ENCODE results near the gene RAG2. TPM values are rescaled to one million over a fixed set of nuclear protein-coding genes. Genes with fewer than 3 reads are reported as not detected.
A peak's percentile ranks its signal among the peaks of the same experiment; 100 is the strongest.
"Not testable (repeated sequence)": the region's sequence is repeated elsewhere in the genome, so short reads cannot be mapped to it uniquely, and the experiment has no call there.

The RAG2 gene
- total and polyA plus RNA-seq, 10 of the 15 experiments (the other 5 are each of a cell fraction or from before 2014, with no cell fraction given): not detected

DNA sequence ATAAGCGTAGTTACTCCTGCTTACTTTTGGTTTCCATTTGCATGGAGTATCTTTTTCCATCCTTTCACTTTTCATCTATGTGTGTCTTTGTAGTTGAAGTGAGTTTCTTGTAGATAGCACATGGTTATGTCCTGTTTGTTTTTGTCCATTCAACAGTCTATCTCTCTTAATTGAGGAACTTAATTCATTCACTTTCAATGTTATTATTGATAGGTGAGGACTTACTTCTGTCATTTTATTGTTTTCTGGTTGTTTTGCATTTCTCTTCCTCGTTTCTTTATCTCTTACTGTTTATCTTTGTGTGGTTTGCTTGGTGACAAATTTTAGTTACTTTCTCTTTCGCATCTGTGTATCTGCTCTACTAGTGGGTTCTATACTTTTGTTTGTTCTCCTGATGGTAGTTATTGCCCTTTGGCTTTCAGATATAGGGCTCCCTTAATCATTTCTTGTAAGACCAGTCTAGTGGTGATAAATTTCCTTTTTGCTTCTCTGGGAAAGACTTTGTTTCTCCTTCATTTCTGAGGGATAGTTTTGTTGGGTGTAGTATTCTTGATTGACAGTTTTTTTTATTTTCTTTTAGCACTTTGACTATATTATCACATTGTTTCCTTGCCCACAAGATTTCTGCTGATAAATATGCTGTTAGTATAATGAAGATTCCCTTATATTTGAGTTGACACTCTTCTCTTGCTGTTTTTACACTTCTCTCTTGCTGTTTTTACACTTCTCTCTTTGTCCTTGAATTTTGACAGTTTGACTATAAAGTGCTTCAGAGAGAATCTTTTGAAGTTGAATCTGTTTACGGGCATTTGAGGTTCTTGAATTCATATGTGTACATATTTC, 39.2 kb downstream of the RAG2 start:
- ChIA-PET RAD21 (ENCODE audit: unreplicated experiment) (no interaction called here), POLR2A (no interaction called here), CTCF (no interaction called here), SMC1A (ENCODE audit: uncharacterized antibody, unreplicated experiment) (interaction anchor here (1.0 kb wide), 1 partner anchor 18 kb away, joined by 4 read pairs; no protein-coding TSS in a partner anchor)
- in situ Hi-C loops (cut with MboI) (no loop called here), intact Hi-C loops (cut with micrococcal nuclease; ENCODE audit: unreplicated experiment) (no loop called here)
- Histone ChIP-seq H4K20me1 (ENCODE audit: control insufficient read depth, insufficient read depth) (no peaks in the 10 kb centered on the region), H3K27me3 (replicated peaks in 1 of 2; ENCODE audit: control insufficient read depth in 2 of 2, insufficient read depth in 2 of 2, low read length in 1 of 2) (no peaks in the 10 kb centered on the region), H3K36me3 (ENCODE audit: control insufficient read depth in 2 of 2, insufficient read depth in 2 of 2, low read length in 1 of 2) (no peaks in the 10 kb centered on the region), H3K9ac (ENCODE audit: control insufficient read depth, insufficient read depth, low read length) (no peak overlapping the region), H3K9me3 (replicated peaks; ENCODE audit: control insufficient read depth, insufficient read depth, low read length) (no peaks in the 10 kb centered on the region; the same call in 2 of the 3 replicates), H3K4me2 (ENCODE audit: control insufficient read depth, insufficient read depth) (peak overlapping the region; percentile 42; the same call in 1 of the 2 replicates), H3K4me1 (ENCODE audit: control insufficient read depth, insufficient read depth, low read length) (no peaks in the 10 kb centered on the region), H3K4me3 (peak overlapping the region; percentile 29; the same call in 1 of the 2 replicates), H3K79me2 (ENCODE audit: control insufficient read depth, insufficient read depth, low read length) (no peaks in the 10 kb centered on the region), H3K27ac (ENCODE audit: control insufficient read depth, insufficient read depth) (no peak overlapping the region), H2AFZ (ENCODE audit: control insufficient read depth, low read depth, low read length) (peak overlapping the region; percentile 80)
- no TSS peak for BruUV-seq (replicated peaks)
- ATAC-seq (peak; percentile 88), FAIRE-seq (no peak), DNase-seq (ENCODE audit: low read depth, low spot score) (peak; percentile 4)
- TF ChIP-seq, protein P1, sequence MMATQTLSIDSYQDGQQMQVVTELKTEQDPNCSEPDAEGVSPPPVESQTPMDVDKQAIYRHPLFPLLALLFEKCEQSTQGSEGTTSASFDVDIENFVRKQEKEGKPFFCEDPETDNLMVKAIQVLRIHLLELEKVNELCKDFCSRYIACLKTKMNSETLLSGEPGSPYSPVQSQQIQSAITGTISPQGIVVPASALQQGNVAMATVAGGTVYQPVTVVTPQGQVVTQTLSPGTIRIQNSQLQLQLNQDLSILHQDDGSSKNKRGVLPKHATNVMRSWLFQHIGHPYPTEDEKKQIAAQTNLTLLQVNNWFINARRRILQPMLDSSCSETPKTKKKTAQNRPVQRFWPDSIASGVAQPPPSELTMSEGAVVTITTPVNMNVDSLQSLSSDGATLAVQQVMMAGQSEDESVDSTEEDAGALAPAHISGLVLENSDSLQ (IDR thresholded peaks at IDR 0.05): peak; percentile 49; the same call in 1 of the 2 replicates
- TF ChIP-seq POLR2AphosphoS5 (IDR thresholded peaks at IDR 0.05; ENCODE audit: low read length): no peak
- 25% methylated on average over 4 of the region's 4 CpGs for WGBS (ENCODE audit: insufficient coverage, insufficient replicate concordance, low lambda C conversion rate, missing lambda C conversion rate)

GRCh38 chr11:36557991-36558390, 40.0 kb downstream of the RAG2 start:
- intact Hi-C loops (cut with micrococcal nuclease; ENCODE audit: unreplicated experiment) (no loop called here), in situ Hi-C loops (cut with MboI) (no loop called here)
- H3K27ac ChIP-seq (ENCODE audit: control insufficient read depth, insufficient read depth): no peak overlapping the region
- H3K27me3 ChIP-seq (replicated peaks in 1 of 2; ENCODE audit: control insufficient read depth in 2 of 2, insufficient read depth in 2 of 2, low read length in 1 of 2): no peaks in the 10 kb centered on the region
- no peaks in the 10 kb centered on the region for H3K79me2 ChIP-seq (ENCODE audit: control insufficient read depth, insufficient read depth, low read length)
- no TSS peak for BruUV-seq (replicated peaks)
- no peak overlapping the region for H3K9ac ChIP-seq (ENCODE audit: control insufficient read depth, insufficient read depth, low read length)
- DNase-seq (ENCODE audit: low read depth, low spot score) (no peak), FAIRE-seq (no peak), ATAC-seq (no peak)
- CTCF ChIA-PET: no interaction called here
- no peak overlapping the region for H3K4me2 ChIP-seq (ENCODE audit: control insufficient read depth, insufficient read depth)
- no peaks in the 10 kb centered on the region for H4K20me1 ChIP-seq (ENCODE audit: control insufficient read depth, insufficient read depth)
- POLR2A ChIA-PET: no interaction called here
- TF ChIP-seq, protein P2, sequence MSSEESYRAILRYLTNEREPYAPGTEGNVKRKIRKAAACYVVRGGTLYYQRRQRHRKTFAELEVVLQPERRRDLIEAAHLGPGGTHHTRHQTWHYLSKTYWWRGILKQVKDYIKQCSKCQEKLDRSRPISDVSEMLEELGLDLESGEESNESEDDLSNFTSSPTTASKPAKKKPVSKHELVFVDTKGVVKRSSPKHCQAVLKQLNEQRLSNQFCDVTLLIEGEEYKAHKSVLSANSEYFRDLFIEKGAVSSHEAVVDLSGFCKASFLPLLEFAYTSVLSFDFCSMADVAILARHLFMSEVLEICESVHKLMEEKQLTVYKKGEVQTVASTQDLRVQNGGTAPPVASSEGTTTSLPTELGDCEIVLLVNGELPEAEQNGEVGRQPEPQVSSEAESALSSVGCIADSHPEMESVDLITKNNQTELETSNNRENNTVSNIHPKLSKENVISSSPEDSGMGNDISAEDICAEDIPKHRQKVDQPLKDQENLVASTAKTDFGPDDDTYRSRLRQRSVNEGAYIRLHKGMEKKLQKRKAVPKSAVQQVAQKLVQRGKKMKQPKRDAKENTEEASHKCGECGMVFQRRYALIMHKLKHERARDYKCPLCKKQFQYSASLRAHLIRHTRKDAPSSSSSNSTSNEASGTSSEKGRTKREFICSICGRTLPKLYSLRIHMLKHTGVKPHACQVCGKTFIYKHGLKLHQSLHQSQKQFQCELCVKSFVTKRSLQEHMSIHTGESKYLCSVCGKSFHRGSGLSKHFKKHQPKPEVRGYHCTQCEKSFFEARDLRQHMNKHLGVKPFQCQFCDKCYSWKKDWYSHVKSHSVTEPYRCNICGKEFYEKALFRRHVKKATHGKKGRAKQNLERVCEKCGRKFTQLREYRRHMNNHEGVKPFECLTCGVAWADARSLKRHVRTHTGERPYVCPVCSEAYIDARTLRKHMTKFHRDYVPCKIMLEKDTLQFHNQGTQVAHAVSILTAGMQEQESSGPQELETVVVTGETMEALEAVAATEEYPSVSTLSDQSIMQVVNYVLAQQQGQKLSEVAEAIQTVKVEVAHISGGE (CRISPR knock-in tag; IDR thresholded peaks at IDR 0.05): no peak
- TF ChIP-seq RCOR1 (conservative IDR thresholded peaks at IDR 0.05; ENCODE audit: low read depth, low read length): no peak
- no peaks in the 10 kb centered on the region for H3K4me1 ChIP-seq (ENCODE audit: control insufficient read depth, insufficient read depth, low read length)
- RAD21 ChIA-PET (ENCODE audit: unreplicated experiment): no interaction called here
- no peak overlapping the region for H2AFZ ChIP-seq (ENCODE audit: control insufficient read depth, low read depth, low read length)
- H3K9me3 ChIP-seq (replicated peaks; ENCODE audit: control insufficient read depth, insufficient read depth, low read length): no peaks in the 10 kb centered on the region; the same call in 2 of the 3 replicates
- peak overlapping the region; percentile 29; the same call in 1 of the 2 replicates for H3K4me3 ChIP-seq
- no peaks in the 10 kb centered on the region for H3K36me3 ChIP-seq (ENCODE audit: control insufficient read depth in 2 of 2, insufficient read depth in 2 of 2, low read length in 1 of 2)
- SMC1A ChIA-PET (ENCODE audit: uncharacterized antibody, unreplicated experiment): no interaction called here

- H3K9ac ChIP-seq (ENCODE audit: control insufficient read depth, insufficient read depth, low read length); H3K79me2 ChIP-seq (ENCODE audit: control insufficient read depth, insufficient read depth, low read length); H2AFZ ChIP-seq (ENCODE audit: control insufficient read depth, low read depth, low read length); FAIRE-seq; H3K27ac ChIP-seq (ENCODE audit: control insufficient read depth, insufficient read depth); H3K4me2 ChIP-seq (ENCODE audit: control insufficient read depth, insufficient read depth); POLR2A ChIA-PET; H4K20me1 ChIP-seq (ENCODE audit: control insufficient read depth, insufficient read depth); BruUV-seq (replicated peaks); SMC1A ChIA-PET (ENCODE audit: uncharacterized antibody, unreplicated experiment); H3K4me1 ChIP-seq (ENCODE audit: control insufficient read depth, insufficient read depth, low read length); CTCF ChIA-PET; ATAC-seq; in situ Hi-C loops (cut with MboI); H3K9me3 ChIP-seq (replicated peaks; ENCODE audit: control insufficient read depth, insufficient read depth, low read length); H3K36me3 ChIP-seq (ENCODE audit: control insufficient read depth in 2 of 2, insufficient read depth in 2 of 2, low read length in 1 of 2); DNase-seq (ENCODE audit: low read depth, low spot score); RAD21 ChIA-PET (ENCODE audit: unreplicated experiment); H3K27me3 ChIP-seq (replicated peaks in 1 of 2; ENCODE audit: control insufficient read depth in 2 of 2, insufficient read depth in 2 of 2, low read length in 1 of 2); intact Hi-C loops (cut with micrococcal nuclease; ENCODE audit: unreplicated experiment); H3K4me3 ChIP-seq: not testable (repeated sequence)
- 93% methylated on average over 8 of the region's 17 CpGs for WGBS (ENCODE audit: insufficient coverage, insufficient replicate concordance, low lambda C conversion rate, missing lambda C conversion rate)
Measured at GRCh38 chr11:36557390-36557789, 40.6 kb downstream of the RAG2 start.
